ENCODE results near the gene LTB4R.

DNA sequence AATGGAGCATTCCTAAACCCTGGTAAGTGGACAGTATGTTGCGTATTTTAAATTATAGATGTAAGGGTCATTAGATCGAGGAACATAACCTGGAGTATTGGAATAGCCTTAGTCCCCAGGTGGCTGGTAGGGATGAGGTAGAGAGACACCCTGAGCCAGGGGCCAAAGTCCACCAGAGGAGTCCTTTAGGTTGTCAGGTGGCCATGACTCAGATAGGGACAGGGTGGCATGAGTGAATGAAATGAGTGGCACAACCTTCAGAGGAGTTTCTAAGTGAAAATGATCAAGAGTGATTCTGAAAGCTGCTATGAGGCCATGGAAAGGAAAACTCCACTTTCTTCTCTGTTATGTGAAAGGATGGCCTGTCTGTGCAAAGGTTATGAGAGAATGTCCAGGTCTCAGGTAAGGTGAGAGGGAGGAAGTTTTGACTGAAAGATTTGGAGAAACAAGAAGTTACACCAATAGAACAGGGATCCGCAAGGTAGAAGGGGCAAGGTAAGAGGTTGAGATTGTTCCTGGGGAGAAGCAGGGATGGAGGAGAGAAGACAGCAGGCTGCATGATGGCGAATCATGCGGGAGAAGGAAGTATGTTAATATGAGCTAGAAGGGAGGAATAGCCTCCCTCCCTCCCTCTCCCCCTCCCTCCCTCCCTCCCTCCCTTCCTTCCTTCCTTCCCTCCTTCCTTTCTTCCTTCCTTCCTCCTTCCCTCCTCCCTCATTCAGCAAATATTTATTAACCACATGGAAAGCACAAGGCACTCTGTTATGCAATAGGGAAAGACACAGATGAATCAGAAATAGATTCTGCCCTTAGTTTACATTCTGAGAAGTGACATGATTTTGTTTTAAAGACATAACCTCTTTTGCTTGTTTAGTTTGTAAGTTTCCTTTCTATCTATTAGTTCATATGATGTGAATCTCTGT, 42.5 kb downstream of the LTB4R start:
- TF ChIP-seq CTCF (IDR thresholded peaks at IDR 0.05) (no peak), ZNF138 (CRISPR knock-in tag; conservative IDR thresholded peaks at IDR 0.05) (no peak), IRF2 (CRISPR knock-in tag; IDR thresholded peaks at IDR 0.05; ENCODE audit: borderline replicate concordance, low read depth) (no peak)

Measured in WTC11 (cell line).